IMR-90 (cell line): ENCODE results near the gene CLIC1. TPM values are rescaled to one million over a fixed set of nuclear protein-coding genes. Genes with fewer than 3 reads are reported as not detected.

Experiments
- ATAC-seq: fragments of 200-7000 bp; cut with Tn5 transposase; 2 replicates; pipeline ENCODE4 v1.9.1; 2020; ENCODE audit warnings: low read depth, mild to moderate bottlenecking, moderate library complexity
- BruUV-seq: library from RNA; stranded (reverse); fragments of 400-500 nt; replicated peaks from 2 replicates; lab custom pipeline; 2021; lab: Mats Ljungman, UMichigan
- CTCF ChIA-PET: fragments of 300-600 bp; formaldehyde crosslinking; extraction: SDS; loops from one replicate; lab custom pipeline; 2021; ENCODE audit warnings: antibody characterized with exemption; lab: Yijun Ruan, JAX
- POLR2A ChIA-PET: fragments of 300-600 bp; sonication (Branson Sonifier 250); formaldehyde crosslinking; loops from one replicate; lab custom pipeline; 2022; ENCODE audit warnings: antibody characterized with exemption; ENCODE audit not compliant: unreplicated experiment; lab: Charles Lee
- DNase-seq: peaks from one replicate; pipeline ENCODE4 v3.0.0; 2013
- H2AFZ ChIP-seq: replicated peaks from 2 replicates; pipeline ENCODE3; 2013; ENCODE audit warnings: low read length, mild to moderate bottlenecking; ENCODE audit not compliant: poor library complexity
- H2AK5ac ChIP-seq: 2 replicates; pipeline ENCODE4 v1.6.1; 2013; ENCODE audit warnings: low read depth, low read length, inconsistent platforms
- H2AK9ac ChIP-seq: replicated peaks from 2 replicates; pipeline ENCODE3; 2013; ENCODE audit warnings: mild to moderate bottlenecking, low read depth, low read length, moderate library complexity; ENCODE audit not compliant: poor library complexity
- H2BK120ac ChIP-seq: 2 replicates; pipeline ENCODE4 v1.6.1; 2013; ENCODE audit warnings: low read depth, low read length, inconsistent platforms
- H2BK15ac ChIP-seq: 3 replicates; pipeline ENCODE4 v1.6.1; 2013; ENCODE audit warnings: low read depth, low read length, inconsistent platforms
- H2BK20ac ChIP-seq: 2 replicates; pipeline ENCODE4 v1.6.1; 2013; ENCODE audit warnings: low read depth, mild to moderate bottlenecking, inconsistent platforms, low read length, moderate library complexity
- H2BK5ac ChIP-seq: 2 replicates; pipeline ENCODE4 v1.6.1; 2013; ENCODE audit warnings: mild to moderate bottlenecking, low read depth, low read length, inconsistent platforms; ENCODE audit not compliant: poor library complexity, severe bottlenecking
- H3K14ac ChIP-seq: replicated peaks from 2 replicates; pipeline ENCODE4 v1.6.1; 2013; ENCODE audit warnings: low read depth, low read length, inconsistent platforms
- H3K18ac ChIP-seq: 2 replicates; pipeline ENCODE4 v1.6.1; 2013; ENCODE audit warnings: low read depth, low read length, control low read depth
- H3K23ac ChIP-seq: 2 replicates; pipeline ENCODE4 v1.6.1; 2013; ENCODE audit warnings: low read depth, low read length, inconsistent platforms
- H3K27ac ChIP-seq: 2 replicates; pipeline ENCODE4 v1.5.1; 2013; ENCODE audit warnings: mild to moderate bottlenecking, control low read depth, low read length; ENCODE audit not compliant: insufficient read depth
- H3K27me3 ChIP-seq: 2 replicates; pipeline ENCODE4 v1.6.1; 2013; ENCODE audit warnings: low read length; ENCODE audit not compliant: control insufficient read depth, insufficient read depth
- H3K36me3 ChIP-seq: 2 replicates; pipeline ENCODE4 v1.6.1; 2013; ENCODE audit warnings: low read length, mixed read lengths; ENCODE audit not compliant: control insufficient read depth, insufficient read depth
- H3K4ac ChIP-seq: 2 replicates; pipeline ENCODE4 v1.6.1; 2013; ENCODE audit warnings: low read depth, low read length, inconsistent platforms
- H3K4me1 ChIP-seq: 2 replicates; pipeline ENCODE4 v1.6.1; 2013; ENCODE audit warnings: low read length, mixed read lengths; ENCODE audit not compliant: control insufficient read depth, insufficient read depth
- H3K4me2 ChIP-seq: 2 replicates; pipeline ENCODE4 v1.6.1; 2013; ENCODE audit warnings: low read depth, mild to moderate bottlenecking, control low read depth, low read length, moderate library complexity
- H3K4me3 ChIP-seq: 2 replicates; pipeline ENCODE4 v1.5.1; 2013; ENCODE audit warnings: low read depth, mild to moderate bottlenecking, control low read depth, low read length, moderate library complexity; ENCODE audit not compliant: insufficient read depth
- H3K56ac ChIP-seq: 2 replicates; pipeline ENCODE4 v1.6.1; 2013; ENCODE audit warnings: low read length, inconsistent platforms; ENCODE audit not compliant: insufficient read depth; ENCODE audit errors: extremely low read depth
- H3K79me1 ChIP-seq, 2 experiments: 2 replicates each; pipeline ENCODE4 v1.6.1; 2013; ENCODE audit warnings: low read length in 2 of 2, inconsistent platforms in 1 of 2, low read depth in 1 of 2
- H3K9ac ChIP-seq: 2 replicates; pipeline ENCODE4 v1.6.1; 2013; ENCODE audit warnings: low read depth, low read length, control low read depth
- H3K9me1 ChIP-seq: 2 replicates; pipeline ENCODE4 v1.6.1; 2013; ENCODE audit warnings: low read length, inconsistent platforms; ENCODE audit not compliant: insufficient read depth
- H3K9me3 ChIP-seq: 2 replicates; pipeline ENCODE4 v1.6.1; 2013; ENCODE audit warnings: low read length; ENCODE audit not compliant: control insufficient read depth, insufficient read depth
- H4K20me1 ChIP-seq: 2 replicates; pipeline ENCODE4 v1.6.1; 2013; ENCODE audit warnings: low read length, inconsistent platforms; ENCODE audit not compliant: insufficient read depth
- H4K5ac ChIP-seq: 2 replicates; pipeline ENCODE4 v1.6.1; 2013; ENCODE audit warnings: mild to moderate bottlenecking, low read depth, low read length, control low read depth
- H4K8ac ChIP-seq, 2 experiments: 2 replicates each; pipeline ENCODE4 v1.6.1; 2013; ENCODE audit warnings: low read depth in 2 of 2, low read length in 2 of 2, control low read depth in 1 of 2, inconsistent platforms in 1 of 2
- H4K91ac ChIP-seq: 2 replicates; pipeline ENCODE4 v1.6.1; 2013; ENCODE audit warnings: low read depth, low read length, inconsistent platforms; ENCODE audit not compliant: insufficient read depth
- BHLHE40 ChIP-seq: fragments of 150-350 bp; IDR thresholded peaks from 2 replicates; pipeline ENCODE4 v1.6.1; 2016; ENCODE audit warnings: mild to moderate bottlenecking, low read depth, low read length
- CEBPB ChIP-seq: IDR thresholded peaks from 2 replicates; pipeline ENCODE4 v1.6.1; 2012; ENCODE audit warnings: low read depth, low read length, improper control_type of control experiment
- CHD1 ChIP-seq: IDR thresholded peaks from 2 replicates; pipeline ENCODE4 v1.6.1; 2012; ENCODE audit warnings: low read depth, low read length, improper control_type of control experiment
- CTCF ChIP-seq: conservative IDR thresholded peaks from 2 replicates; pipeline ENCODE4 v1.5.1; 2012; ENCODE audit warnings: mild to moderate bottlenecking, low read depth, low read length, improper control_type of control experiment
- ELK1 ChIP-seq: fragments of 150-350 bp; IDR thresholded peaks from 2 replicates; pipeline ENCODE4 v1.6.1; 2016; ENCODE audit warnings: low read depth, mild to moderate bottlenecking, low read length, moderate library complexity, borderline replicate concordance
- FOS ChIP-seq: fragments of 150-350 bp; IDR thresholded peaks from 2 replicates; pipeline ENCODE4 v1.6.1; 2016; ENCODE audit warnings: low read depth, low read length
- MAFK ChIP-seq: IDR thresholded peaks from 2 replicates; pipeline ENCODE4 v1.6.1; 2012; ENCODE audit warnings: low read depth, low read length, improper control_type of control experiment
- MAZ ChIP-seq: IDR thresholded peaks from 2 replicates; pipeline ENCODE4 v1.6.1; 2012; ENCODE audit warnings: low read depth, mild to moderate bottlenecking, low read length, improper control_type of control experiment, moderate library complexity, borderline replicate concordance
- MXI1 ChIP-seq: IDR thresholded peaks from 2 replicates; pipeline ENCODE4 v1.6.1; 2012; ENCODE audit warnings: low read depth, mild to moderate bottlenecking, low read length, moderate library complexity, borderline replicate concordance
- NFE2L2 ChIP-seq: fragments of 150-350 bp; IDR thresholded peaks from 2 replicates; pipeline ENCODE4 v1.6.1; 2016; ENCODE audit warnings: low read depth, mild to moderate bottlenecking, low read length
- POLR2A ChIP-seq: IDR thresholded peaks from 2 replicates; pipeline ENCODE4 v1.6.1; 2012; ENCODE audit warnings: mild to moderate bottlenecking, low read depth, low read length
- RAD21 ChIP-seq: IDR thresholded peaks from 2 replicates; pipeline ENCODE4 v1.6.1; 2012; ENCODE audit warnings: low read length, improper control_type of control experiment
- RCOR1 ChIP-seq: IDR thresholded peaks from 2 replicates; pipeline ENCODE4 v1.6.1; 2012; ENCODE audit warnings: mild to moderate bottlenecking, low read length, improper control_type of control experiment; ENCODE audit not compliant: insufficient replicate concordance
- RFX5 ChIP-seq: IDR thresholded peaks from 2 replicates; pipeline ENCODE4 v1.8.0; 2012; ENCODE audit warnings: low read depth, mild to moderate bottlenecking, low read length, moderate library complexity
- SMC3 ChIP-seq: fragments of 150-350 bp; IDR thresholded peaks from 2 replicates; pipeline ENCODE4 v1.6.1; 2016; ENCODE audit warnings: low read depth, mild to moderate bottlenecking, antibody characterized with exemption, low read length, moderate library complexity
- USF2 ChIP-seq: fragments of 150-350 bp; IDR thresholded peaks from 2 replicates; pipeline ENCODE4 v1.6.1; 2017; ENCODE audit warnings: mild to moderate bottlenecking, antibody characterized with exemption, low read length, low read depth
- WGBS, 2 experiments: methylation state at CpG; one replicate each; pipeline versions ENCODE4 v1.1.5 to v1.1.7; 2013; ENCODE audit warnings: missing lambda C conversion rate in 2 of 2; ENCODE audit not compliant: insufficient read length in 1 of 2; ENCODE audit errors: extremely low coverage in 2 of 2; 5-methylcytosine and 5-hydroxymethylcytosine counted together
- dilution Hi-C: fragments of 300-500 bp; cut with HindIII; formaldehyde crosslinking; loops from one replicate; pipeline ENCODE4 v1.14.3; 2018; ENCODE audit warnings: low sequenced_read_pairs; ENCODE audit not compliant: unreplicated experiment
- in situ Hi-C: fragments of 300-500 bp; cut with MboI; formaldehyde crosslinking; loops from 3 replicates; pipeline ENCODE4 v1.14.3; 2019; ENCODE audit warnings: low sequenced_read_pairs, inconsistent platforms, mixed read lengths
- intact Hi-C: fragments of 100-400 bp; cut with micrococcal nuclease; formaldehyde crosslinking; loops from 2 replicates; pipeline ENCODE4 v1.10.0; 2022
- polyA plus RNA-seq, 3 experiments: library from polyadenylated mRNA; depleted of rRNA; stranded (reverse); fragments of >200 nt; gene quantifications; 2 replicates each; pipeline ENCODE4 v1.2.3, GENCODE V29; 2012; ENCODE audit warnings: low replicate concordance in 1 of 3
- total RNA-seq: library from RNA; depleted of rRNA; stranded (reverse); fragments of >200 nt; gene quantifications from 2 replicates; pipeline ENCODE4 v1.2.3, GENCODE V29; 2012

CLIC1 gene
- total and polyA plus RNA-seq, 2 of the 4 experiments (the other 2 are of a cell fraction), result 706 to 1,185 TPM

GRCh38 chr6:31719001-31719400 lies 17.3 kb downstream of the CLIC1 start:
- POLR2A ChIA-PET, result no interaction called here

More at GRCh38 chr6:31719001-31719400, 17.3 kb downstream of the CLIC1 start:
- Histone ChIP-seq H3K27me3 (peaks cover 11% of the 10 kb centered on the region), H3K4me3 (no peak overlapping the region), H3K9ac (no peak overlapping the region), H2BK120ac (no peak overlapping the region), H2AK5ac (no peak overlapping the region), H3K4ac (no peak overlapping the region), H4K20me1 (no peaks in the 10 kb centered on the region), H3K56ac (no peak overlapping the region), H3K79me1 (no peaks in the 10 kb centered on the region), H3K9me3 (no peaks in the 10 kb centered on the region), H3K9me1 (peaks cover 4% of the 10 kb centered on the region; the same call in 1 of the 2 replicates), H3K4me2 (no peak overlapping the region), H2AFZ (no peak overlapping the region), H2BK20ac (no peak overlapping the region), H3K36me3 (no peaks in the 10 kb centered on the region), H3K27ac (no peak overlapping the region), H2BK15ac (no peak overlapping the region), H3K4me1 (no peaks in the 10 kb centered on the region), H4K91ac (no peak overlapping the region), H2AK9ac (peak overlapping the region; percentile 50), H3K18ac (no peak overlapping the region), H4K8ac (no peak overlapping the region), H4K5ac (no peak overlapping the region), H2BK5ac (no peak overlapping the region), H3K23ac (no peak overlapping the region), H3K14ac (no peak overlapping the region)
- CTCF ChIA-PET, result no interaction called here
- DNase-seq (no peak), ATAC-seq (no peak)
- dilution Hi-C loops, result no loop called here
- TF ChIP-seq CTCF, result no peak
- TF ChIP-seq CEBPB, result no peak
- TF ChIP-seq MAZ, result no peak
- TF ChIP-seq BHLHE40, result no peak
- no peak for TF ChIP-seq SMC3
- no peak for TF ChIP-seq NFE2L2
- TF ChIP-seq ELK1, result no peak
- TF ChIP-seq FOS, result no peak
- TF ChIP-seq RFX5, result no peak
- no peak for TF ChIP-seq USF2
- TF ChIP-seq MAFK, result no peak
- TF ChIP-seq CHD1, result no peak
- no peak for TF ChIP-seq MXI1
- no peak for TF ChIP-seq RAD21
- no peak for TF ChIP-seq POLR2A
- no peak for TF ChIP-seq RCOR1
- WGBS, 2 experiments, result no CpG with 5 or more reads among the region's 6 CpGs
- in situ Hi-C loops, result no loop called here
- intact Hi-C loops, result no loop called here
- no TSS peak for BruUV-seq
